Prostate gland (tissue), 2 donors: ENCODE results near the gene IGSF9.

Source experiments
- CTCF ChIP-seq, 4 experiments: fragments of 200-600 bp in 2 of 4; fragments of 450-650 bp in 2 of 4; sonication (generic) in 2 of 4; IDR thresholded peaks; 1 replicate in 3 of 4; 2 replicates in 1 of 4; pipeline ENCODE4 v1.5.1; 2016 to 2019; ENCODE audit warnings: antibody characterized with exemption in 4 of 4, mild to moderate bottlenecking in 2 of 4, moderate library complexity in 2 of 4
- POLR2AphosphoS5 ChIP-seq: sonication (generic); formaldehyde crosslinking; IDR thresholded peaks from one replicate; pipeline ENCODE4 v1.6.1; 2017; ENCODE audit warnings: antibody characterized with exemption

- no peak for TF ChIP-seq CTCF (IDR thresholded peaks at IDR 0.05)
- TF ChIP-seq POLR2AphosphoS5: peak; percentile 4
These were observed 22.0 kb downstream of the IGSF9 start for GRCh38 chr1:159923203-159924024.
